ENCODE results near the gene PLXNA1. TPM values are rescaled to one million over a fixed set of nuclear protein-coding genes. Genes with fewer than 3 reads are reported as not detected.

PLXNA1 gene
- total and polyA plus RNA-seq, 2 experiments from 2014 or later = 19.7 to 35.1 TPM

- 64% methylated on average over 7 of the region's 7 CpGs for WGBS (ENCODE audit: low lambda C conversion rate, missing lambda C conversion rate)
- Histone ChIP-seq H3K27me3 (no peaks in the 10 kb centered on the region), H3K79me2 (no peaks in the 10 kb centered on the region), H3K4me3 (no peak overlapping the region), H3K27ac (no peak overlapping the region), H3K9me2 (replicated peaks; ENCODE audit: insufficient read depth) (no peaks in the 10 kb centered on the region), H3K4me1 (ENCODE audit: insufficient read depth) (no peaks in the 10 kb centered on the region), H3K9me3 (ENCODE audit: low read depth) (no peaks in the 10 kb centered on the region), H3K36me3 (replicated peaks; ENCODE audit: insufficient read depth, low read depth) (no peaks in the 10 kb centered on the region), H3K4me2 (no peak overlapping the region), H2AFZ (no peak overlapping the region), H4K20me1 (ENCODE audit: insufficient read depth, poor library complexity, severe bottlenecking) (no peaks in the 10 kb centered on the region)
- no peak for DNase-seq (ENCODE audit: low spot score)
- TF ChIP-seq CTCF (IDR thresholded peaks at IDR 0.05; ENCODE audit: poor library complexity) (no peak), EZH2 (IDR thresholded peaks at IDR 0.05; ENCODE audit: borderline replicate concordance) (no peak), EZH2phosphoT487 (IDR thresholded peaks at IDR 0.05; ENCODE audit: low read depth, severe bottlenecking, unreplicated experiment) (no peak)
Observed at GRCh38 chr3:126969586-126969985, 13.3 kb upstream of the PLXNA1 start.

- no peak for DNase-seq (ENCODE audit: low spot score)
- H3K9me3 ChIP-seq (ENCODE audit: low read depth) = no peaks in the 10 kb centered on the region
- no peaks in the 10 kb centered on the region for H3K4me1 ChIP-seq (ENCODE audit: insufficient read depth)
- no peaks in the 10 kb centered on the region for H3K27me3 ChIP-seq
- H3K4me3 ChIP-seq = no peak overlapping the region
- no peak overlapping the region for H2AFZ ChIP-seq
- WGBS (ENCODE audit: low lambda C conversion rate, missing lambda C conversion rate) = 79% methylated on average over 5 of the region's 5 CpGs
- H3K4me2 ChIP-seq = no peak overlapping the region
- H4K20me1 ChIP-seq (ENCODE audit: insufficient read depth, poor library complexity, severe bottlenecking) = no peaks in the 10 kb centered on the region
- no peaks in the 10 kb centered on the region for H3K79me2 ChIP-seq
- no peak for TF ChIP-seq EZH2phosphoT487 (IDR thresholded peaks at IDR 0.05; ENCODE audit: low read depth, severe bottlenecking, unreplicated experiment)
- TF ChIP-seq CTCF (IDR thresholded peaks at IDR 0.05; ENCODE audit: poor library complexity) = no peak
- TF ChIP-seq EZH2 (IDR thresholded peaks at IDR 0.05; ENCODE audit: borderline replicate concordance) = no peak
- H3K9me2 ChIP-seq (replicated peaks; ENCODE audit: insufficient read depth) = no peaks in the 10 kb centered on the region
- no peak overlapping the region for H3K27ac ChIP-seq
- no peaks in the 10 kb centered on the region for H3K36me3 ChIP-seq (replicated peaks; ENCODE audit: insufficient read depth, low read depth)
Observed at GRCh38 chr3:126970101-126970500, 12.8 kb upstream of the PLXNA1 start.

- no peaks in the 10 kb centered on the region for H3K9me3 ChIP-seq (ENCODE audit: low read depth)
- no peak overlapping the region for H3K4me3 ChIP-seq
- TF ChIP-seq CTCF (IDR thresholded peaks at IDR 0.05; ENCODE audit: poor library complexity) (no peak), EZH2 (IDR thresholded peaks at IDR 0.05; ENCODE audit: borderline replicate concordance) (no peak), EZH2phosphoT487 (IDR thresholded peaks at IDR 0.05; ENCODE audit: low read depth, severe bottlenecking, unreplicated experiment) (no peak)
- no peaks in the 10 kb centered on the region for H3K4me1 ChIP-seq (ENCODE audit: insufficient read depth)
- H3K36me3 ChIP-seq (replicated peaks; ENCODE audit: insufficient read depth, low read depth) = no peaks in the 10 kb centered on the region
- H3K27me3 ChIP-seq = no peaks in the 10 kb centered on the region
- H3K9me2 ChIP-seq (replicated peaks; ENCODE audit: insufficient read depth) = no peaks in the 10 kb centered on the region
- no peaks in the 10 kb centered on the region for H4K20me1 ChIP-seq (ENCODE audit: insufficient read depth, poor library complexity, severe bottlenecking)
- WGBS (ENCODE audit: low lambda C conversion rate, missing lambda C conversion rate) = 91% methylated on average over 5 of the region's 5 CpGs
- DNase-seq (ENCODE audit: low spot score) = no peak
- no peak overlapping the region for H3K27ac ChIP-seq
- no peaks in the 10 kb centered on the region for H3K79me2 ChIP-seq
- H3K4me2 ChIP-seq = no peak overlapping the region
- no peak overlapping the region for H2AFZ ChIP-seq
Observed at GRCh38 chr3:126970921-126971320, 12.0 kb upstream of the PLXNA1 start.

- H2AFZ ChIP-seq = no peak overlapping the region
- WGBS (ENCODE audit: low lambda C conversion rate, missing lambda C conversion rate) = 60% methylated on average over 9 of the region's 13 CpGs
- DNase-seq (ENCODE audit: low spot score) = no peak
Observed at GRCh38 chr3:126971891-126972351, 11.0 kb upstream of the PLXNA1 start.

More at GRCh38 chr3:126971891-126972351, 11.0 kb upstream of the PLXNA1 start:
- Histone ChIP-seq H4K20me1 (ENCODE audit: insufficient read depth, poor library complexity, severe bottlenecking) (no peaks in the 10 kb centered on the region), H3K36me3 (replicated peaks; ENCODE audit: insufficient read depth, low read depth) (no peaks in the 10 kb centered on the region), H3K27me3 (no peaks in the 10 kb centered on the region), H3K4me1 (ENCODE audit: insufficient read depth) (no peaks in the 10 kb centered on the region), H3K9me3 (ENCODE audit: low read depth) (no peaks in the 10 kb centered on the region), H3K79me2 (no peaks in the 10 kb centered on the region), H3K4me3 (no peak overlapping the region), H3K9me2 (replicated peaks; ENCODE audit: insufficient read depth) (no peaks in the 10 kb centered on the region), H3K27ac (no peak overlapping the region), H3K4me2 (no peak overlapping the region)
- TF ChIP-seq EZH2phosphoT487 (IDR thresholded peaks at IDR 0.05; ENCODE audit: low read depth, severe bottlenecking, unreplicated experiment) (no peak), EZH2 (IDR thresholded peaks at IDR 0.05; ENCODE audit: borderline replicate concordance) (no peak), CTCF (IDR thresholded peaks at IDR 0.05; ENCODE audit: poor library complexity) (no peak)
